ENCODE measurements around the gene CAMTA1. TPM values are rescaled to one million over a fixed set of nuclear protein-coding genes. Genes with fewer than 3 reads are reported as not detected.
"Not testable (repeated sequence)": the region's sequence is repeated elsewhere in the genome, so short reads cannot be mapped to it uniquely, and the experiment has no call there.

The CAMTA1 gene
- total and polyA plus RNA-seq, 4 donors = 90.5 to 236 (median 195) TPM

DNA sequence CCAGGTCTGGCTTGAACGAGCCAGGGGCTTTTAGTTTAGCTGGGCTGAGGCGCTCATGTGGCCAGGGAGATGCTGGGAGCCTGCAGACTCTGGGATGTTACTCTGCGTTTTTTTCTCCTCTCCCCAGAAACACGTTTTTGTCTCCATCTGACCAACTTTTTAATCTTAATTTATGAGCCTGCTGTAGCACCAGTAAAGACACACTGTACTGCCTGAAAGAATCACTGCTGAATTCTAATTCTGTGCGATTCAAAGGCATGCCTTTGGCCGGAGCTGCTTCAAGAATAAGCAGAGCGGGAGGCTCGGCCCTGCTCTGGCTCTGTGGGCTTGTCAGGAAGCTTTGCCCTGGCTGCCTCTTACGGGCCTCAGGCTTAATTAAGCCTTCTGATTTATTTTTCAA lies 129.5 kb downstream of the CAMTA1 start:
- peak in 5 of 6 donors; percentile 61 to 92 (median 70) for DNase-seq (ENCODE audit: low read depth in 4 of 6, low spot score in 6 of 6)

DNA sequence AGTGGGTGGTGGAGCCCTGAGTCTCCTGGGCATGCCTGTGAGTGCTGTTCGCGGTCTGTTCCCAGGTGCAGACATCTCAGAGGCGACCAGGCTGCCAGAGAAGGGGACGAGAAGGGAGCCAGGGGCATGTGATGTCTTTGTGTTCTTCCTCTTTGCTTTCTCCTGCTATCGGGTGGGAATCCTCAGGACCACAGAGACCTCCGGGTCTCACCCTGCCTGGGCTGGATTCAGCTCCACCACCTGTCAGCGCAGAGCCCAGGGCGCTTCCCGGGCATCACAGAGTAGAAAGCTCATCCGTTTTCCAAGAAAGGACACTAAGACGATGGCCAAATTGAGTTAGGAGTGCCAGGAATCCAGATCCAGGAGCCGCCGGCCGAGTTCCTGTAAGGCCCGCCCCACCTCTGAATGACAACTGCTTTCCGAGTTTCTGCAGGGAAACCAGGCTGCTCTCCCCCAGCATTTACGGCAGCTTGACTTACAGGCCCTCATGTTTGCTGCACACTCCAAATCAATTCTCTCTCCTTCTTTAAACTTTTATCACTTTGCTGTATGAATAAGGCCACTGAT lies 130.8 kb downstream of the CAMTA1 start:
- no peaks in the 10 kb centered on the region for H3K36me3 ChIP-seq (ENCODE audit: control insufficient read depth, insufficient read depth, low read length)
- H3K4me3 ChIP-seq (ENCODE audit: low read depth, low read length) = no peak overlapping the region
- no peaks in the 10 kb centered on the region for H3K27me3 ChIP-seq (ENCODE audit: control insufficient read depth, insufficient read depth, low read length)
- peak overlapping the region; percentile 74 for H3K27ac ChIP-seq (ENCODE audit: low read depth, low read length)
- 58% methylated on average over 15 of the region's 17 CpGs for WGBS (ENCODE audit: insufficient coverage)
- H3K4me1 ChIP-seq (ENCODE audit: control insufficient read depth, insufficient read depth, low read length) = peaks cover 76% of the 10 kb centered on the region
- peak in 1 of 6 donors; percentile 46 for DNase-seq (ENCODE audit: low read depth in 4 of 6, low spot score in 6 of 6)
- no peaks in the 10 kb centered on the region for H3K9me3 ChIP-seq (ENCODE audit: control insufficient read depth, insufficient read depth, low read length)

More for the DNA sequence above, 129.5 kb downstream of the CAMTA1 start:
- 17% methylated on average over 6 of the region's 9 CpGs for WGBS (ENCODE audit: insufficient coverage)
- Histone ChIP-seq H3K4me3 (ENCODE audit: low read depth, low read length) (no peak overlapping the region), H3K9me3 (ENCODE audit: control insufficient read depth, insufficient read depth, low read length) (no peaks in the 10 kb centered on the region), H3K4me1 (ENCODE audit: control insufficient read depth, insufficient read depth, low read length) (peaks cover 84% of the 10 kb centered on the region), H3K36me3 (ENCODE audit: control insufficient read depth, insufficient read depth, low read length) (no peaks in the 10 kb centered on the region), H3K27me3 (ENCODE audit: control insufficient read depth, insufficient read depth, low read length) (no peaks in the 10 kb centered on the region), H3K27ac (ENCODE audit: low read depth, low read length) (peak overlapping the region; percentile 74)

DNA sequence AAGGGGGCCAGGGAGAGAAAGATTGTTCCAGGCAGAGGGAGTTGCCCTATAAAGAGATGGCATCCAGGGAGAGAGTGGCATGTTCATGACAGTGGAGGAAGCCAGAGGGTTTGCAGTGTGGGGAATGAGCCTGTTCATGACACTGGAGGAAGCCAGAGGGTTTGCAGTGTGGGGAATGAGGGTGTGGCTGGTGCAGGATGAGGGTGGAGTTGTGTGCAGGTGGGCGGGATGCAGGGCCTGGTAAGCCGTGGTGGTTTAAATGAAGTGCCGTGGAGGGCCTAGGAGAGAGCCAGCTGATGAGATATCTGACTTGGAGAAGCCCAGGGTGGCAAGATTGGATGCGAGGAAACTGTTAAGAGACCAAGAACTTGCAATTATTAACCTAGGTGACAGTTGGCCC lies 131.8 kb downstream of the CAMTA1 start:
- Histone ChIP-seq H3K9me3 (ENCODE audit: control insufficient read depth, insufficient read depth, low read length) (no peaks in the 10 kb centered on the region), H3K4me1 (ENCODE audit: control insufficient read depth, insufficient read depth, low read length) (peaks cover 68% of the 10 kb centered on the region), H3K27ac (ENCODE audit: low read depth, low read length) (peak overlapping the region; percentile 35), H3K36me3 (ENCODE audit: control insufficient read depth, insufficient read depth, low read length) (no peaks in the 10 kb centered on the region), H3K4me3 (ENCODE audit: low read depth, low read length) (no peak overlapping the region), H3K27me3 (ENCODE audit: control insufficient read depth, insufficient read depth, low read length) (no peaks in the 10 kb centered on the region)
- WGBS (ENCODE audit: insufficient coverage) = 91% methylated on average over 4 of the region's 4 CpGs
- no peak for DNase-seq (ENCODE audit: low read depth in 4 of 6, low spot score in 6 of 6)

DNA sequence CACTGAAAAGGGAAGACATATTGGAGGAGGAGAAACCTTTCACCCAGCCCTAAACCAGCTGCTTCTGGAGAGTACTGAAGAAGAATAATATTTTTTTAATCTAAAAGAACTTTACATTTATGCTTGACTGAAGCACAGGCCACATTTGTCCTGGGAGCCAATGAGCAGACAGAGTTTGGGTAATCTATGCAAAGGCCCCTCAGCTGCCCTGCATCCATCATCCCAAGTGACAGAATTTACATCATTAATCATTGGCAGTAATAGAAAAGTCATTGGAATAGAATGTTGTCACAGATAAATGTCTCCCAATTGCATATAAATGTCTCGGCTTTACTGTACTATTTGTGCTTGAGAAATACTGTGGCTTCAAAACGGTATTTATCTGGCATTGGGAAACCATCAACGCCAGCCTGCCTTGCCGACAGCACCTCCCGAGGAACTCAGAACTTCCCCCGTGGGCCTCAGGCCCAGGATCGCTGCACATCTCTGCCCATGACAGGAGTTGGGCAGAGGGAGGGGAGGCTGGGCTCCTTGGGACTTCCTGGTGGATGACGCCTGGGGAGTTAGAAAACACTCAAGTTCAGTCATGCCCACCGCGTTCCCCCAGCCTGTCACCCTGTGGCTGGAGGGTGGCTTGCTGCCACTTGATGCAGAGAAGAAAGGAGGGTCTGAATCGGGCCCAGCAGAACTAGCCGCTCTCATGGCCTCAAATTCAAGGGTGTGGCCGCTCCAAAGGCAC lies 133.1 kb downstream of the CAMTA1 start:
- Histone ChIP-seq H3K27ac (ENCODE audit: low read depth, low read length) (peak overlapping the region; percentile 6), H3K4me3 (ENCODE audit: low read depth, low read length) (no peak overlapping the region), H3K4me1 (ENCODE audit: control insufficient read depth, insufficient read depth, low read length) (peaks cover 69% of the 10 kb centered on the region), H3K36me3 (ENCODE audit: control insufficient read depth, insufficient read depth, low read length) (no peaks in the 10 kb centered on the region), H3K27me3 (ENCODE audit: control insufficient read depth, insufficient read depth, low read length) (no peaks in the 10 kb centered on the region), H3K9me3 (ENCODE audit: control insufficient read depth, insufficient read depth, low read length) (no peaks in the 10 kb centered on the region)
- DNase-seq (ENCODE audit: low read depth in 4 of 6, low spot score in 6 of 6) = peak in 2 of 6 donors; percentile 49 to 64
- 51% methylated on average over 10 of the region's 13 CpGs for WGBS (ENCODE audit: insufficient coverage)

DNA sequence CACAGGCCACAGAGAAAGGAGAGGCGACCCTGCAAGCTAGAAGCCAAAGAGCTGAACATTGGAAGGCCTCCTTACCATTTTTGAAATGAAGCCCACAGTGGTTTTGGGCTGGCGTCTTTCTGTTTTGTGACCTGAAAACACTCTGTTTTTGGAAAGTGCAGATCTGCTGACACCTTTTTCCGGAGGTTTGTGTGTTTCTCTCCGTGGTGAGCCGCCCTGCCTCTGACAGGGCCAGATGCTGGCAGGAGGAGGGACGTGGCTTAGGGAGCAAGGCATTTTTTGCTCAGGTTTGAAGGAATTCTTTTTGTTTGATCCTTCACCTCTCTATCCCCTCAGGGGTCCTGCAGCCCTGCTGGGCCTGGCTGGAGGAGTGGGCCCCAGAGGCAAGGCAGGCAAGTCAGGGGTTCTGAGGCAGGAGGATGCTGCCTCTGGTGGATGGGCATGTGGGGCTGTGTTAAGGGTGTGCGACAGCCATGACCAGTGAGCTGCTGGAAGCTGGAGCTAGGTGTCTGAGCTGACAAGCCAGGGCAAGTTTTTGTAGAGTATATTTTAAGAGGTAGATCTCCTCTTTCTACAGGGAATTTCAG lies 133.8 kb downstream of the CAMTA1 start:
- Histone ChIP-seq H3K9me3 (ENCODE audit: control insufficient read depth, insufficient read depth, low read length) (no peaks in the 10 kb centered on the region), H3K36me3 (ENCODE audit: control insufficient read depth, insufficient read depth, low read length) (no peaks in the 10 kb centered on the region), H3K4me3 (ENCODE audit: low read depth, low read length) (no peak overlapping the region), H3K4me1 (ENCODE audit: control insufficient read depth, insufficient read depth, low read length) (peaks cover 71% of the 10 kb centered on the region), H3K27ac (ENCODE audit: low read depth, low read length) (peak overlapping the region; percentile 6), H3K27me3 (ENCODE audit: control insufficient read depth, insufficient read depth, low read length) (no peaks in the 10 kb centered on the region)
- no peak for DNase-seq (ENCODE audit: low read depth in 4 of 6, low spot score in 6 of 6)
- 51% methylated on average over 5 of the region's 7 CpGs for WGBS (ENCODE audit: insufficient coverage)

DNA sequence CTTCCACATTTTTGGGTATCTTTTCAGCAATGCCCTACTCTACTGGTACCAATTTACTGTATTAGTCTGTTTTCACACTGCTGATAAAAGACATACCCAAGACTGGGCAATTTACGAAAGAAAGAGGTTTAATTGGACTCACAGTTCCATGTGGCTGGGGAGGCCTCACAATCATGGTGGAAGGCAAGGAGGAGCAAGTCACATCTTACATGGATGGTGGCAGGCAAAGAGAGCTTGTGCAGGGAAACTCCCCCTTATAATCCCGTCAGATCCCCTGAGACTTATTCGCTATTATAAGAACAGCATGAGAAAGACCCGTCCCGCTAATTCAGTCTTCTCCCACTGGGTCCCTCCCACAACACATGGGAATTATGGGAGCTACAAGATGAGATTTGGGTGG lies 136.3 kb downstream of the CAMTA1 start:
- Histone ChIP-seq H3K4me1 (ENCODE audit: control insufficient read depth, insufficient read depth, low read length) (peaks cover 66% of the 10 kb centered on the region), H3K27ac (ENCODE audit: low read depth, low read length) (peak overlapping the region; percentile 79)
- not testable (repeated sequence) for H3K9me3 ChIP-seq (ENCODE audit: control insufficient read depth, insufficient read depth, low read length); DNase-seq (ENCODE audit: low read depth in 4 of 6, low spot score in 6 of 6); H3K27me3 ChIP-seq (ENCODE audit: control insufficient read depth, insufficient read depth, low read length); H3K36me3 ChIP-seq (ENCODE audit: control insufficient read depth, insufficient read depth, low read length); H3K4me3 ChIP-seq (ENCODE audit: low read depth, low read length)
- WGBS (ENCODE audit: insufficient coverage) = no CpG with 5 or more reads among the region's 5 CpGs

DNA sequence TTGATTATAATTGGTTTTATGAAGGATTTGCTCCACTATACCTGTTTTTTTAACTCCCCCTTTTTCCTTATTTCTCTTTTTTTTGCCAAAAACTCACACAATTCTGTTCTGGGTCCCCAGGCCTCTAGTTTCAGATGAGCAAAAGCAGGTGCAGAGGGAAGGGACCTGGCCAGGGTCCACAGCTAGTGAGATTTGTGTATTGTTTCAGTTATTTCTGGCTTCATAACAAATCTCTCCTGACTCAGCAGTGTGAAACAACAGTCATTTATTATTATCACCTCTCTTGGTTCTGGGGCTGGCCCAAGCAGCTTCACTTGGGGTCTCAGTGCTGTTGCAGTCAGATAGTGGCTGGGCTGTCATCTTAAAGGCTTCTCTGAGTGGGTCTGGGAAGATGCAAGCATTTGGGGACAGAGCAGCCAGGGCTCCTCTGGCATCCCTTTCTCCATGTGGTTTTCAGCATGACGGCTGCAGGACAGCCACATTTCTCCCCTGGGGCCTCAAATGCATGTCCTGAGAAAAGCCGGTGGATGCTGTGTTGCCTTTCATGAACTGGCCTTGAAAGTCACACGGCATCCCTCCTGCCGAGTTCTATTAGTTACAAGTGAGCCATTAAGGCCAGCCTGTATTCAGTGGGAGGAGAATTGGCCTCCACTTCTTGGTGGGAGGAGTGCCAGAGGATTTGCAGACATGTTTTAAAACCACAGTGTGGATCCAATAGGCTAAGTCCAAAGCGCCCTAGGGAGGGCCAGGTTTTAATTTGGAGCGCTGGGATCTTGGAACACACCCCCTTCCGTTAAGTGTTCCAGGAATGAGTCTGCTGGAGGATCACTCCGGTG lies 137.1 kb downstream of the CAMTA1 start:
- Histone ChIP-seq H3K36me3 (ENCODE audit: control insufficient read depth, insufficient read depth, low read length) (no peaks in the 10 kb centered on the region), H3K4me3 (ENCODE audit: low read depth, low read length) (no peak overlapping the region), H3K4me1 (ENCODE audit: control insufficient read depth, insufficient read depth, low read length) (peaks cover 61% of the 10 kb centered on the region), H3K9me3 (ENCODE audit: control insufficient read depth, insufficient read depth, low read length) (no peaks in the 10 kb centered on the region), H3K27me3 (ENCODE audit: control insufficient read depth, insufficient read depth, low read length) (no peaks in the 10 kb centered on the region), H3K27ac (ENCODE audit: low read depth, low read length) (peak overlapping the region; percentile 79)
- 22% methylated on average over 8 of the region's 8 CpGs for WGBS (ENCODE audit: insufficient coverage)
- DNase-seq (ENCODE audit: low read depth in 4 of 6, low spot score in 6 of 6) = peak; percentile 77 to 95 (median 83)

DNA sequence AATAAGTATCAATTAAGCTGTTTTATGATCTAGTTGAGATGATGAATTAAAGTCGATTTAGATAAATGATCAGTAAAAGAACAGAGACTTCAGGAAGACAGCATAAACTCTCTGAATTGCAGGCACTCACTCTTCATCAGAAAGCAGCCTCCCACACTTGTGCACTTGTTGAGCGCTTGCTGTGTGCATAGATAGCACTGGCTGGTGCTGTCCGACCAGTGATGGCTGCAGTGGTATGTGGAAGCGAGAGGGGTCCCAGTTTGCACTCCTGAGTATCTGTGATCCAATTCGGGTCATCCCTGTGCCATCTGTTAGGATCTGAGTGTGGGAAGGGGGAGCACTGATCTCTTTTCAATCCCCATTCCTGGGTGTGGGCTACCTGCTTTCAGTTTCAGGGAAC lies 137.8 kb downstream of the CAMTA1 start:
- H3K27ac ChIP-seq (ENCODE audit: low read depth, low read length) = peak overlapping the region; percentile 79
- H3K4me3 ChIP-seq (ENCODE audit: low read depth, low read length) = no peak overlapping the region
- peaks cover 58% of the 10 kb centered on the region for H3K4me1 ChIP-seq (ENCODE audit: control insufficient read depth, insufficient read depth, low read length)
- peaks cover 3% of the 10 kb centered on the region for H3K36me3 ChIP-seq (ENCODE audit: control insufficient read depth, insufficient read depth, low read length)
- WGBS (ENCODE audit: insufficient coverage) = 96% methylated on average over 3 of the region's 5 CpGs
- H3K27me3 ChIP-seq (ENCODE audit: control insufficient read depth, insufficient read depth, low read length) = no peaks in the 10 kb centered on the region
- H3K9me3 ChIP-seq (ENCODE audit: control insufficient read depth, insufficient read depth, low read length) = no peaks in the 10 kb centered on the region
- DNase-seq (ENCODE audit: low read depth in 4 of 6, low spot score in 6 of 6) = no peak

DNA sequence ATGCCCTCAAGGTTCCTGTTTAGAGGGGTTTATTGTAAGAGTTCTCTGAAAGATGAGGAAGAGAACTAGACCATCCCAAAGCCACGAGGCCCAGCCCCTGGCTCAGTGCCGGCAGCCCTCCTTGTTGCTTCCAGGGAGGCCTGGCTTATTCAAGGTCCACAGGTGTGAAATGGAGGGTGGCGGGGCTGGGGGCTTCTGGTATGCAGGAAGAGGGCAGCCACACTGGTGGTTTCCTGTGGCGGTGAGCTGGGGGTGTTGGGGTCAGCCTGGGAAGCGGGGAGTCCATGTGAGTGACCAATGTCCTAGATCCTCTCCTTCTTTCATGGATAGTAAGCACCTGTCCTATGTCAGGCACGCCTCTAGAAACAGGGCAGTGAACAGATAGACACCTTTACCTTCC lies 138.2 kb downstream of the CAMTA1 start:
- Histone ChIP-seq H3K4me1 (ENCODE audit: control insufficient read depth, insufficient read depth, low read length) (peaks cover 55% of the 10 kb centered on the region), H3K27ac (ENCODE audit: low read depth, low read length) (peak overlapping the region; percentile 79), H3K36me3 (ENCODE audit: control insufficient read depth, insufficient read depth, low read length) (peaks cover 3% of the 10 kb centered on the region), H3K9me3 (ENCODE audit: control insufficient read depth, insufficient read depth, low read length) (no peaks in the 10 kb centered on the region), H3K27me3 (ENCODE audit: control insufficient read depth, insufficient read depth, low read length) (no peaks in the 10 kb centered on the region), H3K4me3 (ENCODE audit: low read depth, low read length) (no peak overlapping the region)
- no peak for DNase-seq (ENCODE audit: low read depth in 4 of 6, low spot score in 6 of 6)
- 84% methylated on average over 2 of the region's 6 CpGs for WGBS (ENCODE audit: insufficient coverage)
